ENCODE measurements around the gene WASL. TPM values are rescaled to one million over a fixed set of nuclear protein-coding genes. Genes with fewer than 3 reads are reported as not detected.
A peak's percentile ranks its signal among the peaks of the same experiment; 100 is the strongest.

The WASL gene
- total and polyA plus RNA-seq, 10 of the 15 experiments (the other 5 are each of a cell fraction or from before 2014, with no cell fraction given): 2.0 to 6.4 (median 3.5) TPM

GRCh38 chr7:123750389-123751230 lies 1.8 kb upstream of the WASL start:
- no peak overlapping the region for H3K9ac ChIP-seq (ENCODE audit: control insufficient read depth, insufficient read depth, low read length)
- ATAC-seq: no peak
- ChIA-PET CTCF (interaction anchor here (0.7 to 3.4 kb wide), 11 partner anchors 12 to 122 kb away, joined by 3 to 13 read pairs (median 4); no protein-coding TSS in a partner anchor), RAD21 (ENCODE audit: unreplicated experiment) (interaction anchor here (0.7 to 3.5 kb wide), 12 partner anchors 9 to 193 kb away, joined by 3 to 11 read pairs (median 4); partner anchors contain the start of gene NDUFA5), SMC1A (ENCODE audit: uncharacterized antibody, unreplicated experiment) (interaction anchor here (0.7 to 4.9 kb wide), 9 partner anchors 9 to 74 kb away, joined by 3 to 27 read pairs (median 4); no protein-coding TSS in a partner anchor), POLR2A (interaction anchor here (0.5 to 2.7 kb wide), 6 partner anchors 9 to 216 kb away, joined by 3 to 13 read pairs (median 4); partner anchors contain the start of gene IQUB)
- WGBS (ENCODE audit: insufficient coverage, insufficient replicate concordance, low lambda C conversion rate, missing lambda C conversion rate): 46% methylated on average over 2 of the region's 2 CpGs
- 0 out of 2 replicates have a peak, but pooled peaks have one; percentile 12 for TF ChIP-seq RELB (IDR thresholded peaks at IDR 0.05; ENCODE audit: low read depth)
- no peak for TF ChIP-seq BCL3 (IDR thresholded peaks at IDR 0.05; ENCODE audit: borderline replicate concordance, insufficient read depth, low read depth, low read length, poor library complexity, severe bottlenecking)
- H3K4me2 ChIP-seq (ENCODE audit: control insufficient read depth, insufficient read depth): peak overlapping the region; percentile 91
- no peak for DNase-seq (ENCODE audit: low read depth, low spot score)
- H3K79me2 ChIP-seq (ENCODE audit: control insufficient read depth, insufficient read depth, low read length): peaks cover 35% of the 10 kb centered on the region
- no peaks in the 10 kb centered on the region for H3K27me3 ChIP-seq (replicated peaks in 1 of 2; ENCODE audit: control insufficient read depth in 2 of 2, insufficient read depth in 2 of 2, low read length in 1 of 2)
- in situ Hi-C loops (cut with MboI): no loop called here
- intact Hi-C loops (cut with micrococcal nuclease; ENCODE audit: unreplicated experiment): no loop called here
- no peaks in the 10 kb centered on the region for H3K36me3 ChIP-seq (ENCODE audit: control insufficient read depth in 2 of 2, insufficient read depth in 2 of 2, low read length in 1 of 2)
- H3K4me1 ChIP-seq (ENCODE audit: control insufficient read depth, insufficient read depth, low read length): peaks cover 6% of the 10 kb centered on the region; the same call in 1 of the 2 replicates
- no peaks in the 10 kb centered on the region for H3K9me3 ChIP-seq (replicated peaks; ENCODE audit: control insufficient read depth, insufficient read depth, low read length)
- FAIRE-seq: no peak
- no peak overlapping the region for H2AFZ ChIP-seq (ENCODE audit: control insufficient read depth, low read depth, low read length)
- H3K4me3 ChIP-seq: no peak overlapping the region; the same call in 1 of the 2 replicates
- no TSS peak for BruUV-seq (replicated peaks)
- no peaks in the 10 kb centered on the region for H4K20me1 ChIP-seq (ENCODE audit: control insufficient read depth, insufficient read depth)
- H3K27ac ChIP-seq (ENCODE audit: control insufficient read depth, insufficient read depth): no peak overlapping the region
